Progenitor cell of endocrine pancreas (in vitro differentiated cells): ENCODE measurements around the gene CSNK2A1. TPM values are rescaled to one million over a fixed set of nuclear protein-coding genes. Genes with fewer than 3 reads are reported as not detected.

Source experiments
- DNase-seq: peaks from one replicate; pipeline ENCODE4 v3.0.0; 2021; ENCODE audit warnings: low spot score; ENCODE audit not compliant: unreplicated experiment
- H3K27ac Mint-ChIP-seq: 2 replicates; pipeline ENCODE4 v1.8.0; 2021; ENCODE audit warnings: mild to moderate bottlenecking, moderate library complexity, mixed read lengths
- H3K27me3 Mint-ChIP-seq: 2 replicates; pipeline ENCODE4 v1.8.0; 2021; ENCODE audit warnings: mixed read lengths
- H3K36me3 Mint-ChIP-seq: 2 replicates; pipeline ENCODE4 v1.8.0; 2022; ENCODE audit warnings: mixed read lengths; ENCODE audit not compliant: insufficient read depth
- H3K4me1 Mint-ChIP-seq: 2 replicates; pipeline ENCODE4 v1.8.0; 2021; ENCODE audit warnings: low read depth, mixed read lengths
- H3K4me3 Mint-ChIP-seq: 2 replicates; pipeline ENCODE4 v1.8.0; 2021; ENCODE audit warnings: low read depth, mild to moderate bottlenecking, moderate library complexity, mixed read lengths
- H3K9me3 Mint-ChIP-seq: 2 replicates; pipeline ENCODE4 v1.8.0; 2021; ENCODE audit warnings: low read depth, mixed read lengths
- CTCF ChIP-seq: fragments of 200-600 bp; sonication (generic); IDR thresholded peaks from one replicate; pipeline ENCODE4 v1.5.0; 2021; ENCODE audit warnings: antibody characterized with exemption, mild to moderate bottlenecking; ENCODE audit not compliant: unreplicated experiment
- total RNA-seq: library from RNA; stranded (reverse); gene quantifications from 2 replicates; pipeline ENCODE4 v1.2.1, GENCODE V29; 2021

Gene CSNK2A1
- total RNA-seq, 1 donor from 2014 or later: 175 TPM

GRCh38 chr20:572727-573126, 29.1 kb upstream of the CSNK2A1 start:
- Mint-ChIP-seq H3K27me3 (peaks cover 24% of the 10 kb centered on the region), H3K27ac (no peak overlapping the region), H3K4me3 (no peak overlapping the region), H3K4me1 (peaks cover 9% of the 10 kb centered on the region), H3K36me3 (no peaks in the 10 kb centered on the region), H3K9me3 (no peaks in the 10 kb centered on the region)
- no peak for TF ChIP-seq CTCF
- no peak for DNase-seq

GRCh38 chr20:571754-572441, 28.3 kb upstream of the CSNK2A1 start:
- Mint-ChIP-seq H3K27ac (no peak overlapping the region), H3K9me3 (no peaks in the 10 kb centered on the region), H3K4me3 (no peak overlapping the region), H3K36me3 (no peaks in the 10 kb centered on the region), H3K4me1 (peaks cover 9% of the 10 kb centered on the region), H3K27me3 (peaks cover 29% of the 10 kb centered on the region)
- TF ChIP-seq CTCF: no peak
- no peak for DNase-seq

GRCh38 chr20:568673-569415, 25.3 kb upstream of the CSNK2A1 start:
- no peak for TF ChIP-seq CTCF
- peaks cover 5% of the 10 kb centered on the region for H3K4me1 Mint-ChIP-seq
- DNase-seq: no peak
- H3K27ac Mint-ChIP-seq: no peak overlapping the region
- no peaks in the 10 kb centered on the region for H3K9me3 Mint-ChIP-seq
- H3K36me3 Mint-ChIP-seq: no peaks in the 10 kb centered on the region
- H3K27me3 Mint-ChIP-seq: peaks cover 29% of the 10 kb centered on the region
- no peak overlapping the region for H3K4me3 Mint-ChIP-seq

GRCh38 chr20:568097-568652, 24.6 kb upstream of the CSNK2A1 start:
- H3K4me1 Mint-ChIP-seq: peaks cover 5% of the 10 kb centered on the region
- TF ChIP-seq CTCF: no peak
- no peak for DNase-seq
- H3K36me3 Mint-ChIP-seq: no peaks in the 10 kb centered on the region
- H3K27me3 Mint-ChIP-seq: peaks cover 25% of the 10 kb centered on the region
- no peak overlapping the region for H3K4me3 Mint-ChIP-seq
- H3K27ac Mint-ChIP-seq: no peak overlapping the region
- no peaks in the 10 kb centered on the region for H3K9me3 Mint-ChIP-seq

GRCh38 chr20:564192-564591, 20.6 kb upstream of the CSNK2A1 start:
- no peak overlapping the region for H3K4me3 Mint-ChIP-seq
- DNase-seq: no peak
- no peak for TF ChIP-seq CTCF
- peak overlapping the region; percentile 5 for H3K27ac Mint-ChIP-seq
- no peaks in the 10 kb centered on the region for H3K4me1 Mint-ChIP-seq
- no peaks in the 10 kb centered on the region for H3K36me3 Mint-ChIP-seq
- H3K27me3 Mint-ChIP-seq: peaks cover 22% of the 10 kb centered on the region
- H3K9me3 Mint-ChIP-seq: no peaks in the 10 kb centered on the region
